GM19240 (cell line): ENCODE data around the gene HSPD1.

Experiments used
- DNase-seq: peaks from one replicate; pipeline ENCODE4 v3.0.0; 2011; ENCODE audit warnings: low spot score; ENCODE audit not compliant: insufficient read length

The HSPD1 gene

DNA sequence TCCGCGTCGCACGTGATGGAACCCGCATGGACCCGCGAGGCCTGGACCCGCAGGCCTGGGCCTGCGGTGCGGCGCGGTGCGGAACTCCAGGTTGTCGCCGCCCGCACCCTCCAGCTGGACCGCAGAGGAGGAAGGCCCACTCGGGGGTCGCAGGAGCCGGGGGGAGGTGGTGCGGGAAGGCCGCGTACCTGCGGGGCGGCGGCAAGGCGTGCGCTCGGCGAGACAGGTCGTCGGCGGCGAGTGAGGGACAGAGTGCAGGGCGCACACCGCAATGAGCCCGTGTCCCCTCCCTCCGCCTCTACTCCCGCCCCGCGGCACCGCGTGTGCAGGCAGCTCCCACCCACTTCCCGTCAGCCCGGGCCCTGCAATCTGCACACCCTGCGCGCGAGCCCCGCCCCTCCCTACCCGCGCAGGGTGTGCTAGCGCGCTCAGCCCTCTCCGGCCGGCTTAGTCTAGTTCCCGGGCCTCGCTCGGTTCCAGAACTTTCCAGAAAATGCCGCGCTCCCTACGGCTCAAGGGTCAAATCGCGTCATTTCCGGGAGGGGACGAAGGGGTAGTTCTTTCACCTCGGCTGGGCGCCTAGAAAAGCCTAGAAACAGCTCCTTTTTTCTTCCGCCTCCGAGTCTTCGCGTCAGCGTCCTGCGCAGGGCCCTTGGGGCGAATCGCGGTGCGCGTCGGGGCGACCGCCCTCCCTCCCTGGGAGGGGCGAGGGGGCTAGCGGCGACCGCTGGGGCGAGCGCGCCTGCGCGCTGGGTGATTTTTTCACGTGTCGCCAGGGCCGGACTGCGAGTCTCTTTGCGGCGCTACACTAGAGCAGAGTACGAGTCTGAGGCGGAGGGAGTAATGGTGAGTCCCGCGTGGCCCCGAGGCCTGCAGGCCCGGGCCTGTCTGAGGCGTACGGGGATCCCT is at the start of gene HSPD1, which contains the start of gene HSPE1:
HSPD1 (minus strand) TSS at position 247 of the 909 bp plus-strand sequence. CDS start 992 bp downstream, outside the sequence.
HSPE1 (plus strand) TSS at position 786 of the 909 bp plus-strand sequence; CDS start at position 844, 58 bp downstream.
- peak; percentile 71 for DNase-seq

DNA sequence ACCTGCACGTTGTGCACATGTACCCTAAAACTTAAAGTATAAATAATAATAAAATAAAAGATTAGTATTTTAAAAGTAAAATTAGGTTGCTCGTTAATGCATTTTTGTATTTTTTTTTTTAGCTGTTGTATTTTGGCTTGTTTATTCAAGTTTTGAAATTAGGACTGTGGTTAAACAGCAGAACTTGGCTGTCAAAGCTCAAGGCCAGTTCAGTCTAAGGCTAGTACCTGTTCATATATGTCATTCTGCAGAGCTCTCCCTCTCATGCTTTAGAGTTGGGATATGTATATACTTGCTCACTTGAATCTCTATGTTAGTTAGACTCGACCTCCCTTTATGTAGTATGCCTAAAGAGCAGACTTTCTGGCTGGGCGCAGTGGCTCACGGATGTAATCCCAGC is 48.9 kb upstream of the HSPD1 start:
- DNase-seq = no peak

DNA sequence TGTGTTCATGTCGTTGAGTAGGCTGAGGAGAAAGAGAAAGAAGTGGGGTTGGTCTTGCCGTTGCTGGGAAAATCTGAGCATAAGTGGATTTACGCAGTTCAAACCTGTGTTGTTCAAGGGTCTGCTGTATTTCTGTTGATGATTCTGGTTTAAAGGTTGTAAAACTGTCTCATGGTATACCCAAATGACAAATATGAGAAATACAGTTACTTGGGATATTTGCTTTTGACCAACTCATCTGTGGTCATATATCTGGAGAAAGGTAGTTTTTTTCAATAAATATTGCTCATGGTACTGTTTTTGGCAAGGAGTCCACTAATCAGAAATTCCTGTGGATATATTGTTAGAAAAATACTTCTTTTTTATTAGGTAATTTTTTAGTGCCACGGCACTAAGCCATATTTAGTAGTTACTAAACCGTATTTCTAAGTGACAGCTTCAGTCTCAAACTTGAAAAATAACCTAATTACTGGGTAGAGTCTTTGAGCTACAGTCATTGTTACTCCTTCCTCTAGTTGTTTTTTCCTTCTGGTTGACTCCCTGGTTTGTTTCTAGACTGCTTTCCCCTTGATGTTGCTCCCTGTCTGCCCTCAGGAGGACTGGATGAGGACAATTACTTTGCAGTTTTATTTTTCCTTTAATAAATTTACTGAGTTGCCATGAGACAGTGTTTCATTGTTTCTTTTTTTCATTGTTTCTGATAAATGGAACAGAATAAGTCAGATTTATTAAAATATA is 47.7 kb upstream of the HSPD1 start:
- no peak for DNase-seq

DNA sequence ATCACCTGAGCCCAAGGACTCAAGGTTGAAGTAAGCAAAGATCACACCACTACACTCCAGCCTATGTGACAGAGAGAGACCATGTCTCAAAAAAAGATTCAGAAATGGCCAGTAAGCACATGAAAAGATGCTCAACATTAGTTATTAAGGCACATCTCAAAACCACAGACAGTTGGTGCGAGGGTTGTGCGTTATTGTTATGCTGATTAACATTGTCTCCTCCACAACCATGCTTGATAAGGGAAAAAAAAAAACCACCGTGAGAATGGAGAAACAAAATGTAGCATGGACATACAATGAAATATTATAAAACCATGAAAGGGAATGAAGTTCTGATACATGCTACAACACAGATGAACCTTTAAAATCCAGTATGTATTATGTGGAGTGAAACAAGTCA is 43.6 kb upstream of the HSPD1 start:
- no peak for DNase-seq

DNA sequence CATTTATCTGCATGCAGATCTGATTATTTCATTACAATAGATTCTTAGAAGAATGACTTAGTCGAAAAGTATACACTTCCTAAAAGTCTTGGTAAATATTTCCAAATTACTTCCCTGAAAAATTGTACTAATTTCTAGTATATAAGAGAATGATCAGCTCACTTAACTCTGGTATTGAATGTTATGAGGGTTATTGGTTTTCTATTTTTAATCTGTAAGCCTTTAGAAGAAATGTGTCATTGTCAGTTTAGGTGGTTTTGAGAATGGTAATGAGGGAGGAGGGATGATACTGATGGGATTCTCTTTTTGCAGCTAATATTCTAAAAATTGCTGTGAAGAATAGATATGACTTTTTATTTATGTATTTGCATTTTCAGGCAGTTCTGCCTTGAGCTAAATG is 40.1 kb upstream of the HSPD1 start:
- DNase-seq = no peak

DNA sequence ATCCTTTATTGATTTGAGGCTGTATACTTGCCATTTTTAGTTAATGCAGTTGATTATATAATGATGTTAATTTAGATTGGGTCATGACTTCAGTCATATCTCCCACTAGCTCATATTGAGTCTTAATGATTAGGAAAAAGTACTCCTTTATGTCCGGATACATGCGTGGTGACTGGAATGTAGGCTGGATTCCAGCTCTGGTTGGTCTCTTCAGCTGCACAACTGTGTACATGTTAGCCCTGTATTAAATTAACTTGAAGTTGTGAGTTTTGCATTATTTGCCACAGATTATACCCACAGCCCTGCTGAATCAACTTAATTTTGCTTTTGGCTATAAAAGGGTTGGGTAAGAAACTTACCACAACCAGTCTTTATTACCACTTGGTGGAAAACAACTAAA is 38.8 kb upstream of the HSPD1 start:
- no peak for DNase-seq

DNA sequence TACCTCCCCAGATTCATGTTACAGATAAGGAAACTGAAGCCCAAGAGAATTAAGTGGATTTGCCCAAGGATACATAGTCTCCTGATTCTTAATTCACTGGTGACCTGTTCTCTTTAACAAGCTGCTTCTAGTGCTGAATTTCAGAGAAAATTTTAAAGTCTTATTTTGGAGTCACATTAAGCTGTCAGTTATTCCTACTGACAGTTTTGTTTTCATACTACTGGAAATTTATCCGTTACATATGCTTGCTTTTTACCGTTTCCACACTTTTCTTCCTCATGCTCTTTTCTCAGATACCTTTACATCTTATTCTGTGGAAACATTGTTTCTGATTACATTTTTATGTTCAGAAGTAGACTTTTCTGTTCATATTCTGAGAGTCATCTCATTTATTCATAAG is 17.5 kb upstream of the HSPD1 start:
- DNase-seq = no peak

DNA sequence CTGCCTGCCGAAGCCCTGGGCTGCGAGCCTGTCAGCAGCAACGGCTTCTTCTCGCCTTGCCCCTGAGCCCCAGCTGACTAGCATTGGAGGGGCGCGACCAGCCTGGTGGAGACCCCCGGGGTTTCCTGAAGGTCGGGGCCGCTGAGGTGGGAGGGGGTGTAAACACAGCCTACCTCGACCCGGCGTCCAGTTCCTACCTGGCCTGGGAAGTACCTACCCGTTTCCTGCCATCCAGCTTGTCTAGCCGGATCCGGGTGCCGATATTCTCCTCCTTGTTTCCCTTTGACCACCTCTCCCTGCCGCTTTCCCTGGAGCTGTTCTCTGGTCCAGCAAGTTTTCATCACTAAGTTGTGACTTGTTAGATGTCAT is 16.7 kb upstream of the HSPD1 start:
- no peak for DNase-seq

DNA sequence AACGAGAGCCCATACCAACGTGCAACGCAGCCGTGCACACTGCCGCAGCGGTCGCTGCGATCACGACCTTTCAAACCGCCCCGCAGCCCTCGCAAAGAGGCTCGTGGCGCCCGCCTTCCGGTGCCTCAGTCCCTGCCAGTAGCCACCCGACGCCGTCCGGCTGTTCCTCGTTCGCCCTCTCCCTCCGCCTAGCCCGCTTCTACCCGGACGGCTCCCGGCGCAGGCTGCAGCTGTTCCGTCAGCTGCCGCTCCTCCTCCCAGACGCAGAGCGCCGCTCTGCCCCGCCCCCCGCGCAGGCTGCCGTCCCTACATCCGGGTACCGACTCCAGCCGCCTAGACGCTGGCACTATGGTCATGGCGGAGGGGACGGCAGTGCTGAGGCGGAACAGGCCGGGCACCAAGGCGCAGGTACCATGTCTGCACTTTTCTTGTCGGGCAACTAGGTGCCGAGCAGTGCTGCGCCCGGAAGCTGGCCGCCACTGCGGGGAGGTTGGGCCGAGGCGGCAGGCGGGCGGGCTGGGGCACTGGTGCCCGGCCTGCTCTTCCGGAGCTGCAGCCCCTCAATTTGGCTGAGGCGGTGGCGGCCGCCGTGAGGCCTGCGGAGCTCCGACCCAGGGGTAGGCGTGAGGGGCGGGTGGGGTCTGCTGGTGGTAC is 16.2 kb upstream of the HSPD1 start, which contains the start of gene MOB4:
MOB4 (plus strand) TSS at position 328 of the 654 bp plus-strand sequence; CDS start at position 349, 21 bp downstream.
- DNase-seq = peak; percentile 76

DNA sequence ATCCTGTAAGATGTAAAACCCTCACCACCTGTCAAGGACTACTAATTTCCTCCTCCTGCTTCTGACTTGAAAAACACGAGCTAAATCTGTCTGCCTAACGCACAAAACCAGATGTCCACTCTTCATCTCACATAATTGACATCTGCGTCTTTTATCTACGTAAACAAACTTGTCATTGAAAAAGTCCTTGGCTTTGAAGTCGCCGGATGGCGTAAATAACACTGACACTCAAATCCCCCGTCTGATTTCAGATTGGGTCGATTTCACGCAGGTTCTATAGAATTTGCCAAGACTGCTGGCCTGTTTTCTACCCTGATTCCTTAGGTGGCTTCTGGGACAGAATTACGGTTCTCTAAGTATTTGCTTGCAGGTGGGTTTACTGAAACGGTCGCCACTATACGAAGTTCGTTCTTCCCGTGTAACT is 15.7 kb upstream of the HSPD1 start:
- no peak for DNase-seq

DNA sequence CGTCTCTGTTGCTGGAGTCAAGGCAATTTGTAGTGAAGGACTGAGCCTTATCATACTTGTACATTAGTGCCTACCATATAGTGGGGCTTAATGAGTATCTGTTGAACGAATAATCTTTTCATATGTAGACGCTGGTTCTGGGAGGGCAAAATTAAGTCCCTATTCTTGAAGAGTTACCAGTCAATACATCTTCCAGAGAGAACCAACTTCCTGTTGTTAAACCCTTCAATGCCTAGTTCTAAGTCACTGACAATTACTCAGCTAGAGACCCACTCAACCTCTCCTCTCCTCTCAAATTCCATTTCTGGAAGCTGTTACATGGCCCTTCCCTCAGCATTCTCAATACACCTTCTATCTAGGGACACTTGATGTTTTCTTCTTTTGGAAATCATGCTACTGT is 15.1 kb upstream of the HSPD1 start:
- DNase-seq = no peak

DNA sequence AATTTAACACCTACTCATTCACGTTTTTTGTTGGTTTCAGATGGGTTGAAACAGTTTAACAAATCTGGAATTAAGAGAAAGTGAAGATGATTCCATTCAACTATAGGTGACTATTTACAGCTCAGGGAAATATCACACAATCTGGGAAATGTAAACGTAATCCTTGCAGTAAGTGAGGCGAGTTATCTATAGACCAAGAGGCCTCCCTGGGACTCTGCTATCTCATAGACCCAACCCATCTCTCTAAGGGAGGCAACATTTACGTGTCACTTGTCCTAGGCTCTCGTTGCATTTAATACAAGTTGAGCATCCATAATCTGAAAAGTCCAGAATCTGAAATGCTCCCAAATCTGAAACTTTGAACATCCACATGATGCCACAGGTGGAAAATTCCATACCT is 14.3 kb upstream of the HSPD1 start:
- no peak for DNase-seq

DNA sequence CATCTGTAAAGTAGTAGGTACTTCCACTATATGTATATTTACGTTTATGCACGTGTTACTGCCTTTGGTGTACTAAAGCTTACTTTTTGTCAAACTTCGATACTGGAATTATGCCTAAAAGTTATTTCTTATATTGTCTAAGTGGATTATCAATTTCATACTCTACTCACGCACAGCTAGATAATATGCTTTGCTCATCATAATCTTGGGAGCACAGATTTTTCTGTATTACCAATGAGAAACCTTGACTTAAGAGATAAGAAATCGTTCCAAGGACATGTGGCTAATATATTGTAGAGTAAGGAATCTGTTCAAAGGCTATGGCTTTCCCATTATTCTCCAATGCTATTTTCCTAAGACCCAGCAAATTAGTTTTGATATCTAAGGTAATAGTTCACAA is 7.0 kb upstream of the HSPD1 start:
- no peak for DNase-seq

DNA sequence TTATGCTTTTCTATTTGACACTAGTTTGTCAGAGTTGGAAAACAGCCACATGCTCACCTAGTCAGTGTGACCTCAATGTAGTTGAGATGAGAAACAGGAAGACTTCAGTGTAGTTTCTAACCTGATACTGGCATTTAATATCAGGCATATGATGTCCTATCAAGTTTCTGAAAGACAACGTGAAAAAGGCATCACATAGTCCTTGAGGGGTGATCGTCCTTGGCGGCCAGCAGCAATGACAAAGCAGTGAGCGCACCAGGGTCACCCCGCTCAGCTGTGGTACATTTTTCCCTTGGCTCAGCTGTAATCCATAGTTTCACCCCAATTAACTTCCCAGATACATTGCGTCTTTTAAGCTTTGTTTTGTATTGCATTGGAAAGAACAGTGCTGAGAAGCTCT is 4.9 kb upstream of the HSPD1 start:
- no peak for DNase-seq

DNA sequence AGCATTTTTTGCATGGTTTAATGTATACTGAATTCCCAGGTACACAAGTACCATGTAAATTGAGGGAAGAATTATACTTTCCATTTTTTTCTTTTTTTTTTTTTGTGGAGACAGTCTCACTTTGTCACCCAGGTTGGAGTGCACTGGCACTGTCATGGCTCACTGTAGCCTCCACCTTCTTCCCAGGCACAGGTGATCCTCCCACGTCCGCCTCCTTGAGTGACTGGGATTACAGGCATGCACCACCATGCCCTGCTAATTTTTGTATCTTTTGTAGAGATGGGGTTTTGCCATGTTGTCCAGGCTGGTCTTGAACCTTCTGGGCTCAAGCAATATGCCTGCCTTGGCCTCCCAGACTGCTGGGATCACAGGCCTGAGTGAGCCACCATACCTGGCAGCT is 4.4 kb upstream of the HSPD1 start:
- no peak for DNase-seq

DNA sequence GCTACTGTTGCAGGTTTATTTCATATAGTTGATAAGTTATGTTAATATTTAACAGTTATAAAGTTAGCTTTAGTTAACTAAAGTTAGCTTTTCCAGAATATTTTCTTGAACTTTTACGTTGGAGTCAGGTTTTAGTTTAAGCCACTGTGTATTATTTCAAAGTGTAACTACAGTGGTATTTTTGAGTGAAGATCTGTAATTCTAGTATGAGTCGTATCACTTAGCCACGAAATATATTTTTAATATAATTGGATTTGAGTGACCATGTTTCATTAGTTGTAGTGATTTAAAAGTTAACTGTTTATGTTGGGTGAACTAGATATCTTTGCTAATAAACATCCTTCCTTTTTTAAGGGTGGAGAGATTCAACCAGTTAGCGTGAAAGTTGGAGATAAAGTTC is 3.0 kb upstream of the HSPD1 start:
- no peak for DNase-seq

DNA sequence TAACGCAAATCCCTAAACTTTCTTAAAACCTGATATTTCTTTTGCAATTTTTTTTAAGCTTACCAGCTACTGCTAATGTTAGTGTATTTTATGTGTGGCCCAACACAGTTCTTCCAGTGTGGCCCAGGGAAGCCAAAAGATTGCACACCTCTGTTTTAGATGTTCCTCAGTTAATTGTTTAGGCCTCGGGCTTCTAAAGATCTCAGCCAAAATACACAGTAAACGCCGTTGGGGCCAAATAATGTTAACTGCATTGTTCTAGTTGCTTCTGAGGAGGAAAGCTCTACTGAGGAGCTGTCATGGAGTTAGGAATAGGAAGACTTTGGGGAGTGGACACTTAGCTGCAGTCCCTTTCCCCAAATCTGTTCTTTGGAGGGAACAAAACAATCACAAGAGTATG is 2.6 kb upstream of the HSPD1 start:
- DNase-seq = no peak

DNA sequence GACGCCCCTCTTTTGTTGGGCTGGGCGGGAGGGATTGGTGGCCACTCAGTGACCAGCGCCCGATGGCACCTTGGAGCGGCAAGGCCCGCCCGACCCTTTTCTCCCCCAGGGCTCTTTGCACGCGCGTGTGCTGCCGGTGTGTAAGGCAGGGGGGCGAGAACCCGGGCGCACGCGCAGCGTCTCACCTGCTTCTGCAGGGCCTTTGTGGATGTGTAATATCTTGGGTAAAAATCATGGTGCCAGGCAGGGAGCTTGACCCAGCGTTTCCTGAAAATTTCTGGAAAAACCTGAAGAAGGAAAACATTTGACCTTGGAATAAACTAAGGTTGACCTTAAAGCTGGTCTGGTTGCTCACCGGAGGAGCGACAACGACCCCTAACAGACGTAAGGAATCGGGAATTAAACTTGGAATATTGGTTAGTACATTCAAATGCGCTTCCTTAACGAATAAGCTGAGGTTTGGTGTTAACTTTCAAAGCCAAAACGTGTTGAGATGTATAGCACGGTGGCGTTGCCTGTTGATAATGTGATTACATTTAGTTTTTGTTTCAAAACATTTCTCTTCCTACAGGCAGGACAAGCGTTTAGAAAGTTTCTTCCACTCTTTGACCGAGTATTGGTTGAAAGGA is 977 bp upstream of the HSPD1 start:
- no peak for DNase-seq

DNA sequence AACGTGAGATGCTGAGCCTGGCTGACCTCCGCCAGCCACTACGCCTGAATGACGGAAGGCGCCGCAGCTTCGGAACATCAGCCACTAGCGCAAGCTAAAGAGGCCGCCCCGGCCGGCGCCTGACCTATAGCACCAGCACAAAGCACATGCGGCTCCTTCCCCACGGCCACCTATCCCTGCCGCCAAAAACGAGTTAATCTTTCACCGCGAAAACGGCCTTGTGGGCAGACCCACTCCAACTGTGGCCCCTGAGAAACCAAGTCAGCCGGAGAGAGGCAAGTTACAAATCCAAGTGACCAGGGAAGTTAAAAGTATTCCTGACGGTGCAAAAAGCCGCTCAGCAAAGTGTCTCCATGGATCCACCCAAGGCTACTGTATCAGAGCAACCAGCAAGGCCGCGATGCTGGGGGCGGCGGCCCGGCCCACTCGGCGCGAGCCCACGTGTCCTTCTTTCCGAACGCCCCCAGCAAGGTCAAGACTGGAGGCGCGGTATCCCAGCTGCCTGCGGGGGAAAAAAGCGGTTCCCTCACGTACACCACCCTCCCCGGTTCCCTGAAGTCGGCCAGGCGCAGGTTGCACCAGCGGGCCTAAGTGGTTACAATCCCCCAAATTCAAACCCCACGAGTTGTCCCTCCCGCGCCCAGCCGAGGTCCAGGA is 575 bp downstream of the HSPD1 start:
- peak; percentile 21 for DNase-seq

DNA sequence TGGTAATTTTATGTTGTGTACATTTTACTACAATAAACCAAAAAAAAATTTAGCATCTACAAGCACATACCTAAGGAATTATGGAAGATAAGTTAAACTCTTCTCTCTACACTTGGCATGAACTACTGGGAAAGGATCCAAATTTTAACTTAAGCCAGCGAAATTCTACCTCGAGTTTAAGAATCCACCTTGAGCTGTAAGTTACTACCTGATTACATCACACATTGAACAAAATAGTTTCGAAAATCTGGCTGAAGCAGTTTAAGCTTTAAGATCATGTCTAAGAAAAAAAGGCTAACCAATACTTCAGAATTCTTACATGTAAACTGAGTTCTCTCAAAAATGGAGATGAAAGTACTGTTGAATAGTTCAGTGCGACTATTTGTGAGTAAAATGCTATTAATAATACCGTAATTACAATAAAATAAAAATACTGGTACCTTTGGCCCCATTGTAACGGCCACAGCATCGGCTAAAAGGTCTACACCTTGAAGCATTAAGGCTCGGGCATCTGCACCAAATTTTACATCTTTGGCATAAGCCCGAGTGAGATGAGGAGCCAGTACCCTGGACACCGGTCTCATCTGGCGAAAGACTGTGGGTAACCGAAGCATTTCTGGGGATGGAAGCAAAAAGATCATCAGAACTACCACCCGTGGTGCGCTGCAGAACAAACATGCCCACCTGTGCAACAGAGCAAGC is 1.3 kb downstream of the HSPD1 start:
- DNase-seq = no peak
